Stimulated activated CD4-positive, alpha-beta T cell treated with anti-CD3 and anti-CD28 coated beads, Interleukin-2, amount 100 ng/mL, for 48 hours (primary cell): ENCODE measurements around the gene CDH26.
A peak's percentile ranks its signal among the peaks of the same experiment; 100 is the strongest.

ENCODE experiments used
- DNase-seq, 2 donors: peaks; one replicate each; pipeline ENCODE4 v3.0.0-alpha.2; 2020

The CDH26 gene

DNA sequence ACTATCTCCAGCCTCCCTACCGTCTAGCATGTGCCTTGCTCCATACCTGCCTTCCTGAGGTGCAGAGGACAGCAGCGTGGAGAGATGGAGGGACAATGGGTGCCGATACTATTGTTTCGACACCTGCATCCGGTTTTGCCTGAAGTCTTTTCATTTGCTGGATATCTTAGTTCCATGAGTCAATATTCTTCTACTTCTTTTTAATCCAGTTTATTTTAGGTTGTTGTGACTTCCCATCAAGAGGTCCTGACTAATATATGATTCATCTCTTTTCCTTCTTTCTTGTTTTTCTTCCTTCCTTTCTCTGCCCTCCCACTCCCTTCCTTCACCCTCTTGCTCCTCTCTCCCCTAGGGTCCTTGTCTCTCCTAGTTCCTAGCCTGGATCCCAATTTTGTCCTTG, 91.4 kb downstream of the CDH26 start:
- no peak for DNase-seq

DNA sequence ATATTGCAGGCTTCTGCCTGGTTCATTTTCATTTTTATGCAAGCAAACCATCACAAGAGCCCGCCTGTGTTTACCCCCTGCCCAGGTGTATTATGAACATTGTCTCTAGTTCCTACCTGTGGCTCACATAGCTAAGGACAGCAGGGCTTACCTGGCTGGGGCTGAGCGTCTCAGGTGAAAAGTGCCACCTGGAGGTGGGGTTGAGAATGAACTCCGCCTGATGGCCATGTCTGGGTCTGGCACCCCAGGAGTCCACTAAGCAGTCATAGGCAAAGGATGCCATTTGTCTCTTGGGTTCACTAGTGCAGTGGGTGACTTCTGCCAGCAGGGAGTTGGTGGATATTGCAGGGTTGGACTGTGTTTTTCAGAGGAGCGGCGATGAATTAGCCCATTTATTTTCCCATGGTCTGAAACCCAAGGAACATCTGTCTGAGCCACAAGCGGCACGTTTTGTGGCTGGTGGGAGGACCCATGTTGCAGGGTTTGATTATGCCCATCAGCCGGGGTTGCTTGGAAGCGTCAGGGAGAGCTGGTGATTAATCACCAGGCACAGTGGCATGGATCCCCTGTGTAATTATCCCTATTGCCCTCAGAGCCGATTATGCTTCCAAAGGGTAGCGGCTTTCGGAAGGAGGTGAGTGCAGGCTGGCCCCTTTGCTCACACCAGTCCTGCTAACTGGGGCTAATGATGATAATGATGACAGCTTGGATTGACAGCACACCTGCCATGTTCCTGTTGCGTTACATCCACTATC, 92.1 kb downstream of the CDH26 start:
- DNase-seq, result no peak

DNA sequence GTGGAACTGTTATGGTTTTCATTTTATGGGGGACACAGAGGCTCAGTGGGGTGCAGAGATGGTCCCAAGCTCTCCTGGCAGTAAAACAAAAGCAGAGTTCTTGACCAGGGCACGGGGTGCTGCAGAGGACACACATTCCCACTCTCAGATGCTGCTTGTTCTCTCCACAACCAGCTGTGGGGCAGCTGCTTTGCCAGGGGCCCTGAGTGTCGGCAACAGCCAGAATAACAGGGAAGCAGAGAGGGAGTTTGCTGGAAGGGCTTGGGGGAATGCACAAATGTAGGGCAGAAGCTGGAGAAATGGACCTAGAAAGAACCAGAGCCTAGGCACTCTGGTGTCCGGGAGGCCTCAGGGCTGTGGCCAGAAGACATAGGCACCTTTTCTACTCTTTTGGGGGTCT, 93.7 kb downstream of the CDH26 start:
- no peak for DNase-seq

DNA sequence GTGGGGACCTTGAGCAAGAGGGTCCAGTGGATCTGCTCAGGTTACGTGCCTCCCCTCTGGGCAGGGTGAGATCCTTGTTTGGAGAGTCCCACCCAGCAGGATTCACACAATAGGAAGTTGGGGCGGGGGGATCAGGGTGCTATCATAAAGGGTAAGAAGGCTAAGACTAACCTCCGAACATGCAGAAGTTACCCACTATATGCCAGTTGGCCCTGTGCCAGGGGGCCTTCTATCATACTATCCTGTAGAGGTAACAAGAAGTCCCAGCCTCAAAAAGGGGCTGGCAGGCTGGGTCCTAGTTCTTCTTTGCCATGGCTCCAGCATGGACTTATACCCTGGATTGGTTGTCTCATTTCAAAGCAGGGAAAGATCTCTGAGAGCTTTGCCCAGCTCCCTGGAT, 94.1 kb downstream of the CDH26 start:
- no peak for DNase-seq

DNA sequence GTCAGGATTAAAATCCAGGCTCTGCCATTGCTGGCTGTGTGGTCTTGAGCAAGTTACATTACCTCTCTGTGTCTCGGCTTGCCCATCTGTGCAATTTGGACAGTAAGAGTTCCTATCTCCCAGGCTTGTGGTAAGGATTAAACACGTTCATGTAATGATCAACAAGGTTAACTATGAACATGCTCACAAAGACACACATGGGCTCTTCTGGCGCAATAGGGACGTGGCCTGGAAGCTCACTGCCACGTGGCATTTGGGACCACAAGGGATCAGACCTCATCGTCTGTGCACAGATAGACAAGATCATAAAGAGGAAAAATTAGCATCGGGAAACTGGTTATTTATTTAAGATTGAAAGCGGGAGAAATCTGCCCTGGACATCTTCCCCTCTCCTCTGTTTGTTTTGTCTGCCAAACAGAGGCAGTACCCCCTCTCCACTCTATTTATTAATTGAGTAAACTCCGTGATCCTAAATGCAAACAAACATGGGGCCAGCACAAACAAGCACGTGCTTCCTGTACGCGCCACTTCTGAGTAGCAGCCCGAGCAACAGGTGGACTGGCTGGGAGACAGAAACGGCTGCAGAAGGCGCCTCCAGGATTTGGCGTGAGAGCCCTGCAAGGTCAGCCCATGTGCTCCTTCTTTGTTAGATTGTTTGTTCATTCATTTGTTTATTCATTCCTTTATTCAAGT, 95.0 kb downstream of the CDH26 start:
- DNase-seq, result no peak

DNA sequence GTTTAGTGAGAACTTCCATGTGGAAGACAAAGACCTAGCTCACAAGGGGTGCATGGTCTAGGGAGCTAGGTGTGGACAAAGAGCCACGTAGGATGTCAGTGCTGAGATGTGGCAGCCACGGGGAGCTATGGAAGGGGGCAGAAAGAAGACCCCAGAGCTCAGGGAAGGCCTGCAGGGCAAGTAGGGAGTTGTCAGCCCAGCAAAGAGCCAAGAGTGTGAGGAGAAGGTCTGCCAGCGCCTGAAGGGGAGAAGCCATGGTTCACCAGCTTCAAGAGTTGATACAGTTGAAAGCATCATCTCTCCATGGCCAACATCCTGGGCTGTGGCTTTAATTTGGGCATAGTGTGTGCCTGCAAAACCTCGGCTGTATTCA, 95.6 kb downstream of the CDH26 start:
- no peak for DNase-seq

DNA sequence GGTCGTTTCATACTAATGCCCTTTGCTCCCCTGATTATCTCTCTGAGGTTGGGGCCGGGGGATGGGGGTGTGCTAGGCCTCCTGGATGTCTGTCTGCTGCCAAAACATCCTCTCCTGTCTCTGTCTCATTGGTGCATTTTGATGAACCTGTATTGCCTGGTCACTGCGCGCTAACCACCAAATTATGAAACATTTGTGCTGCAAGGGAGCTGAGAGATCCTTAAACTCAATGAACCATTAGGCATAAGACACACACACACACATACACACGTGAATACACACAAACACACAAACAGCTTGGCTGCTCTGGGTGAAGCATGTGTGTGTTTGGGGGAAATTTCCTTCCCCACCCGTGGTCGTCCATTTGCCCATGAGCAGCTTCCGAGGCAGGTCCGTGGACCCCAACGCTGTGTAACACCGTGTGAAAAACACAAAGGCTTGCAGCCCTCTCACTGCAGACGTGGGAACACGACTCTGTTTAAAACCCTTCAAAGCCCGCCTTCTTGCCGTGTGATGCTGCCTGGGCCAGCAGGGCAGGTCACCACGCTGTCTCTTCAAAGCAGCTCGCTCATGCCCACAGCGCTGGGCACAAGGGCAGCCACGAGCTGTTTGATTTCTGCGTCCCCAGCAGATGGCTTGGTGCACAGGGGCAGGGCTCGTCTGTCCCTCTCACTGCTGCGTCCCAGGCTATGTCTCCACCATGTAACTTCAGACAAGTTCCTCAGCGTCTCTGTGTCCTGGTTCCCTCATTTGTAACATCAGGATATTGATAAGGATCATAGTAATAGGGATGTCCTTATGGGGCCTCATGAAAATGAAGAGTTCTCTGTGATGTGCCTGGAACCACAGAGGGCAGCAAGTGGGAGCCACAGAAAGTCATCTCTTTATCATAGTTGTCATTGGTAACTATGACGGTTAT, 96.8 kb downstream of the CDH26 start:
- no peak for DNase-seq

DNA sequence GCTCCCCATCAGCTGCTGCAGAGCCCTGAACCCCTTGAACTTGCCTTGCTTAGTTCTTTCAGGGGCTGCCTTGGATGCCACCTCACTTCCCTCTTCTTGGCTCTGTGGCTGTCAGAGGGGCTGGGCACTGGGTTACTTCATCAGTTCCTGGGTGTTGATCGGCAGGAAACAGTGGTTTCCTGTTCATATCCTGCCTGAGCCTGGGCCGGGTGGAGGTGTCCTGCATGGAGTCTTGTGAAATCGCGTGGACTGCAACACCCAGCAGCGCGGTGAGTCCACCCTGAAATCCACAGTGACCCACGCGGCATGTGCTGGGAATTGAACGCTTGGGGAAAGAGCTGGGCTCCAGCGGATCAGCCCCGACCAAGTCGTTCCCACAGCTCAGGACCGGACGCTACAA, 97.5 kb downstream of the CDH26 start:
- peak in 1 of 2 donors; percentile 17 for DNase-seq

DNA sequence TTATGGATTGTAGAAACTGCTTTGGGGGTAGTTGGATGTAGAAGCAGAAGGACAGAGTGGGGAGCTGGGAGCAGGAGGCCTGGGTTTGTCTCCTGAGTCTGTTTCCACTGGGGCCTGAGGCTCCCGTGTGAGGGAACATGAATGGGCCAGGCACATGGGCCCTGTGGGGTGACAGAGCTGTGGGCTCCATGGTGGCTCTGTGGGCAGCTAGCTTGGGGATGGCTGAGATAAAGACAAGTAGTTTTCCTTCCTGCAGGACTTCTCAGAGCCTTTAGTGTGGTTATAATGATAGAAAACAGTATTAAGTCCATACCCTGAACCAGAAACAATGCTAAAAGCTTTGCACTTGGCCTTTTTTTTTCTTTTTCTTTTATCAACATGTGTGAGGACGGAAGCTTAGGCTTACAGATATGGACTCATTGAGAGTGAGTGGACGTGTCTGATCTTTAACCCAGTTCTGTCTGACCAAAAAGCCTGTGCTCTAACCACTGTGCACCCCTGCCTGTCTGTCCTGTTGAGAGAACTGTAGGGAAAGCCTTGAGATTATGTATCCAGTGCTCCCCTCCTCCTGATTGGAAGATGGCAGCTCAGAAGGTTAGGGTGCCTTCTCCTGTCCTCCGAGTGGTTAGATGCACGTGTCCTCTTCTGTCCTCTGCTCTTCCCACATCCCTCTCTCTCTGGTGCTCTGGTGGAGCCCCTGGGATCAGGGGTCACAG, 98.3 kb downstream of the CDH26 start:
- DNase-seq, result no peak

DNA sequence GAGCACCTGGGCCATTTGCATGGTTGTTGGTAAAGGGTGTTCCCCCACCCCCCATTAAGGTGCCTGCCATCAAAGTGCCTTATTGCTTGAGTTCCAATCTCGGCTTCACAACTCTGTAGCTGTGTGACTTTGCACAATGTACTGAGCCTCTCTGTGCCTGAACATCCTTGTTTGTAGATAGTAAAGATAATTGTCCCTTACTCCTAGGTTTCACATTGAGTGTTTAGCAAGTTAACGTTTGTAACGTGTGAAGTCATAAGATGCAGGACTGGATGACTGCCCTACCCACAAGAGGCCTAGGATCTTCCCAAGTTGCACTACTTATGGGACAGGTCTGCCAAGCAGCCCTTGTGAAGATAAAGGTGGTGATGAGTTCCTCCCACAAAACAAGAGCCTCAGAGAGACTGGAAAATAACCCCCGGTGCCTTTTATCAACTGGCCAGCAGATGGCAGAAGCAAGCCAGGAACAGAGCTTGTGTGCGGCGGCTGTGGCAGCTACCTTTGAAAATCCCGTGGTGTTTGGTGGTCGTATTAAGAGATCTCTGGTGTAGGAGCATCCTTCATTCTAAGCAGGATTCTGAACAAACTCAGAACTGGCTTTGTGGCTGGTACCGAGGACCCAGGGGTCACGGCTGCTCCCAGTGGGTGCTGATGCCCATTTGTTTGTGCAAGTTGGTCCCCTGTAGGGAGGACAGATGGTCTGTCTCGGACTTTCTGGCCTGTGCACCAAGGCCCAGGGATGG, 99.1 kb downstream of the CDH26 start:
- DNase-seq, result peak; percentile 57 to 60

DNA sequence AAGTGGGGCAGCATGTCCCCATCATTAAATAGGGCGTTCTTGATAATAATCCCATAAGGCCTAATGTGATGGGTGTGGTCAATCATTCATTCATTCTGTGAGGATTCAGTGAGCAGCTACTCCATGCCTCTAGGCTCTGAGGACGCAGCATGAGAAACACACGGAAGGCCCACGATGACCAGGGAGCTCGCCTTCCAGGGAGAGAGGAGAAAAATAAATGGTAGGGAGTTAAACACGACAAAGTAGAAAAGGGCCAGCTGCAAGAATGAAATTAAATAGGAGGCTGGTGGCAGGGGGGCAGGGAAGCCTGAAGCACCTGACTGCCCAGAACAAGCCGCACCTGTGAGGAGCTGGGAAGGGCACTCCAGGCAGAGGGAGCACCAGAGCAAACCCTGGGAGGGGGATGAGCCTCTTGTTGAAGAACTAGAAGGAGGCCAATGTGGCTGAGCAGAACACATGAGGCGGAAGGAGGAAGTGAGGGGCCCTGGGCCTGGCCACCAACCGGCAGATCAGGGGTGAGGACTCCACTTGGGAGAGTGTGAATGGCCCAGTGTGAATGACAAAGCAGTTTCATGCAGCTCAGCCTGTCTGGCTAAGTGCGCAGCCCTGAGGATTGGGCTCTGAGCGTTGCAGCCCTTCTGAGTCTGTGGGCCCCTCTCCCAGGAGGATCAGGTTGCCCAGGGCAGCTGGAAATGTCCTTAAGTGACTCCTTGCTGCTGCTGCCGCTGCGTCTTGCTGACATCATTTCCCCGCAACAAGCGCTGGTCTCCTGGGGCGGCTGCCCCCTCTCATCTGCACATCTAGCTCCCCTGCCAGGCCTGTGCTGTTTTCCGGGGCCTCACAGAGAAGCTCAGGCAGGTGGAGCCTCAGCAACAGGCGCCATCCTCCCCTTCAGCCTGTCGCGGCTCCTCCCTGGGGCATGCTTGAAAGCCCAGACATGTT, 99.9 kb downstream of the CDH26 start:
- DNase-seq, result peak in 1 of 2 donors; percentile 12

DNA sequence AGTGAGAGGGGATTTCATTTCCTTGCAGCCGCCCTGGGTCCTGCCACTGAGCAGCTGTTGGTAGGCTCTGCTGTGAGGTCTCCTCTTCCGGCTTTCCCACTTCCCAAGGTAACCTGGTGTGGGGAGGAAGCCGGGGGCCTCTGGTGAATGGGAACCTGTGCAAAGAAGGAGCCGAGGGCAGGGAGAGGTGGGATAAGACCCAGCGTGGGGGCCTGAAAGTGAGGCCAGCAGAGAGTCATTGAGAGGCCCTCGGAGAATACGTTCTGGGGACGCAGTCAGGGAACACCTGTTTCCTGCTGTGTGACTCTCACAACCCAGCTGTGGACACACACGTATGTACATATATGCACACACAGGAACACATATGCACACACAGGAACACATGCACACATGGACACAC, 100.7 kb downstream of the CDH26 start:
- no peak for DNase-seq

DNA sequence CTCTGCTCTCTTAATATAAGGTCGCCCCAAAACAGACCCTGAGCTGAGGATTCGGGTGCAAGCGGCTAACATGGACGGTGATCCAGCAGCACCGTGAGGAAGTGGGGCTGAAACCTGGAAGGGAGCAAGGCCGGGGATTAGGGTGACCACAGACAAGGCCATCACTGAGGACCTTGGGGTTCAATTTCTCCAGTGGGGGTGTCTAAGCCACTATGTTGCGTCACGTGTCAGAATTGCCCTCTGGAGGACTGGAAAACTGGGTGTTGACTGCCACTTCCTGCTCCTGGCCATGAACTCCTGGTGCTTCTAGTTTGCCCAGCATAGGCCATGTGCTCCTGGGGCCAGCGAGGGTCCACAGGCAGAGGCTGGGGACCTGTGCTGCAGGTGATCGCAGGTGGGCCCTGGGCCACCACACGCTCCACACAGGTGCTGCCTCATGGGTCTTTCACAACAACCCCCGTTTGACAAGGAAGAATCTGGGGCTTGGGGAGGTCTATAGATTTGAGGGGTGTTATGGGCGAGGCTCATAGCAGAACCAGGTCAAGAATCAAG, 101.9 kb downstream of the CDH26 start:
- DNase-seq, result no peak

DNA sequence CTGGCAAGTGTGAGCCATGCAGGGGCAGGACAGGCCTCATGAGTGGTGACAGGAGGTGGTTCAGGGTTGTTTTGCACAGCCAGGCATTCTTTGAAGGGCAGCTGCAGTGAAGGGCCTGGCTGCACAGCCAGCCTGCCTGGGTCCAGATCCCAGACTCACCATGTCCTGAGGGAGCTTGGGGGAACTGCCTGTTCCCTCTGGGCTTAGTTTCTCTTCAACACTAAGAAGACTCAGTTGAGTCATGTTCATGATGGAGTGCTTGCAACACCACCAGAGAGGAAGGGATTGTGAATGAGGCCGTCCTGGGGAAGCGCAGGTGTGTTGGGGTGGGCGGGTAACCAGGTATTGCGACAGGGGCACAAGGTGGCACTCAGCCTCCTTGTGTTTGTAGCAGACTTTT, 102.4 kb downstream of the CDH26 start:
- DNase-seq, result no peak

DNA sequence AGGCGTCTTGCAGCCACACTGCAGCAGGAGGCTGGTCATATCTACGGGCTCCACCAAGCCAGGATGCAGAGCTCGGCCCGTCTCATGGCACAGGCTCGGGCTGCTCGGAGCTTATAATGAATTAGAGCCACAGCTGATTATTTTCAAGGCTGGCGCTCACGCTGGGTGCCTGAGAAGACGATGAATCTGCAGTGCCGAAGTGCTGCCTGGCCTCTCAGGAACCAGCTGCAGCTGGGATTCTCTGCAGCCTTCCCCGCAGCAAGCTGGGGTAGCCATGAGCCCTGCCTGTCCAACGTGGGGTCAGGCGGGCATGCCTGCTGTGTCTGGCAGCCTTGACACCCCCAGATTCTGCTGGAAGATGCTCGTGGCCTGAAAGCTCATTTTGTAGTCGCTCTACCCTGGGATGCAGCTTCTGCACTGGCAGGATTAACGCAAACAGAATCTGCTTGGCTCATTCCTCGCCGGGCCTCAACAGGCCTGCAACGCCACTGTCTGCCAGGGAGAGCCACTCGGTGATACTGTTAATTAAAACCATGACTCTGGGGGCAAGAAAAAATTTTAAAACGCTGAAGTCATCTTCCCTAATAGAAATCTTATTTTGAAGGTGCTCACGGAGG, 104.3 kb downstream of the CDH26 start:
- no peak for DNase-seq

DNA sequence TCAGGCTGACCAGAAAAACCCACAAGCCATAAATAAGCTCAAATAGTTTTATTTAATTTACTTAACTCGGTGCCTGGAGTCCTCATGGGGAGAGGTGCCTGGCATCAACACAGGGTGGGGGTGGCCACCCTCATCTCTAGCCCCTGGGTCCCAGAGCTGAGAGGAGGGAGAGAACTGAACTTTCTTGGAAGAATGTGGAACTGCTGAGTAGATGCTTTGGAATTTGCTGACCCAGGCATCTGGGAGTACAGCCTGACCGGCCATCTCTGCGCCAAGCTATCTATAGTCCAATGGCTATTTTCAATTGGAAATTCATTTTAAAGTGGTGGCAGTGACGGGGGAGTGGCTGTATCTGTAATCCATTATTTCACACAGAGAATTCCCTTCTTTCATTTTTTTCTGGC, 104.8 kb downstream of the CDH26 start:
- DNase-seq, result no peak

DNA sequence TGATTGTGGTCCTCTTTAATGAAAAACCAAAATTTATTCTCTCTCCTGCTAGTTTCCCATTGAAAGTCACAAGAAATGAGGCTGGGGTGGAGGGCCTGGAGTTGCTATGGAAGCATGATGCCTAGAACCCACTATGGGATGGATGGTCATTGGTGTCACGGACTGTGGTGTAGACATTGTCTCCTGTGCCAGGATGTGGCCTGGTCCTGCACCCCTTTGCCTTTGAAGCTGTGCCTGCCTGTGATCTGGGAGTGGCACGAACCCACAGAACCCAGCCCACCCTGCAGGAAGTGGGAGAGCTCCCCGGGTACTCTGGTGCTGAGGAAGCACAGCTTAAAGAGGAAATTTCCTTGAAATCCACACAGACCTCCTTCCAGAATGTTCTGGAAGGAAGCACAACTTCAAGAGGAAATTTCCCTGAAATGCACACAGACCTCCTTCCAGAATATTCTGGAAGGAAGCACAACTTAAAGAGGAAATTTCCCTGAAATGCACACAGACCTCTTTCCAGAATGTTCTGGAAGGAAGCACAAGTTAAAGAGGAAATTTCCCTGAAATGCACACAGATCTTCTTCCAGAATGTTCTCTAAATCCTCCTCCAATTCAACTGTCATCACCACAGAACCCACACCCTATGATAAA, 105.6 kb downstream of the CDH26 start:
- DNase-seq, result no peak
